ENCODE measurements around the gene GID8. TPM values are rescaled to one million over a fixed set of nuclear protein-coding genes. Genes with fewer than 3 reads are reported as not detected.

Gene GID8
- total and polyA plus RNA-seq, 2 experiments from 2014 or later, result 17.6 to 31.0 TPM

GRCh38 chr20:62944746-62945145, 6.8 kb downstream of the GID8 start:
- no peaks in the 10 kb centered on the region for H3K27me3 ChIP-seq (replicated peaks; ENCODE audit: insufficient read depth)
- no peak overlapping the region for H3K27ac ChIP-seq
- H3K79me2 ChIP-seq (ENCODE audit: insufficient read depth), result peaks cover 100% of the 10 kb centered on the region
- WGBS, 2 experiments (ENCODE audit: low coverage in 1 of 2, low lambda C conversion rate in 2 of 2, missing lambda C conversion rate in 2 of 2), result 88 to 92% methylated on average over 10 of the region's 10 CpGs
- H4K20me1 ChIP-seq (ENCODE audit: insufficient read depth), result no peaks in the 10 kb centered on the region
- peaks cover 2% of the 10 kb centered on the region; the same call in 1 of the 2 replicates for H3K4me1 ChIP-seq (ENCODE audit: insufficient read depth)
- no peaks in the 10 kb centered on the region for H3K9me3 ChIP-seq (ENCODE audit: low read depth)
- H3K4me3 ChIP-seq, result no peak overlapping the region
- peaks cover 6% of the 10 kb centered on the region; the same call in 1 of the 2 replicates for H3F3A ChIP-seq (ENCODE audit: insufficient read depth)
- no peak overlapping the region for H3K4me2 ChIP-seq (ENCODE audit: unreplicated experiment)
- H3K36me3 ChIP-seq (ENCODE audit: low read depth), result peaks cover 27% of the 10 kb centered on the region
- H3K9me2 ChIP-seq (ENCODE audit: insufficient read depth), result no peaks in the 10 kb centered on the region
- in situ Hi-C loops (cut with MboI), result no loop called here
- DNase-seq, result no peak
- H2AFZ ChIP-seq, result no peak overlapping the region
- H3K9ac ChIP-seq, result no peak overlapping the region
- no peak for TF ChIP-seq EZH2 (IDR thresholded peaks at IDR 0.05; ENCODE audit: insufficient read depth, poor library complexity, severe bottlenecking)
- no peak for TF ChIP-seq EZH2phosphoT487 (IDR thresholded peaks at IDR 0.05; ENCODE audit: insufficient read depth, low read depth)

GRCh38 chr20:62945771-62946339, 7.9 kb downstream of the GID8 start:
- H3K27me3 ChIP-seq (replicated peaks; ENCODE audit: insufficient read depth), result no peaks in the 10 kb centered on the region
- no peak overlapping the region for H2AFZ ChIP-seq
- H3K4me1 ChIP-seq (ENCODE audit: insufficient read depth), result no peaks in the 10 kb centered on the region; the same call in 1 of the 2 replicates
- in situ Hi-C loops (cut with MboI), result no loop called here
- H3K27ac ChIP-seq, result no peak overlapping the region
- TF ChIP-seq EZH2phosphoT487 (IDR thresholded peaks at IDR 0.05; ENCODE audit: insufficient read depth, low read depth), result no peak
- TF ChIP-seq EZH2 (IDR thresholded peaks at IDR 0.05; ENCODE audit: insufficient read depth, poor library complexity, severe bottlenecking), result no peak
- DNase-seq, result no peak
- WGBS, 2 experiments (ENCODE audit: low coverage in 1 of 2, low lambda C conversion rate in 2 of 2, missing lambda C conversion rate in 2 of 2), result 91% methylated on average over 24 to 25 of the region's 25 CpGs
- H3K9ac ChIP-seq, result no peak overlapping the region
- H3K79me2 ChIP-seq (ENCODE audit: insufficient read depth), result peaks cover 91% of the 10 kb centered on the region
- peaks cover 27% of the 10 kb centered on the region for H3K36me3 ChIP-seq (ENCODE audit: low read depth)
- no peaks in the 10 kb centered on the region for H3K9me3 ChIP-seq (ENCODE audit: low read depth)
- H3K4me3 ChIP-seq, result no peak overlapping the region
- no peaks in the 10 kb centered on the region for H3K9me2 ChIP-seq (ENCODE audit: insufficient read depth)
- no peak overlapping the region for H3K4me2 ChIP-seq (ENCODE audit: unreplicated experiment)
- 0 out of 2 replicates have a peak, but pooled peaks cover 4% of the 10 kb centered on the region for H3F3A ChIP-seq (ENCODE audit: insufficient read depth)
- no peaks in the 10 kb centered on the region for H4K20me1 ChIP-seq (ENCODE audit: insufficient read depth)

- H3K4me3 ChIP-seq, result no peak overlapping the region
- TF ChIP-seq EZH2 (IDR thresholded peaks at IDR 0.05; ENCODE audit: insufficient read depth, poor library complexity, severe bottlenecking) (no peak), EZH2phosphoT487 (IDR thresholded peaks at IDR 0.05; ENCODE audit: insufficient read depth, low read depth) (no peak)
- in situ Hi-C loops (cut with MboI), result no loop called here
- 0 out of 2 replicates have a peak, but pooled peaks cover 4% of the 10 kb centered on the region for H3F3A ChIP-seq (ENCODE audit: insufficient read depth)
- H3K9me2 ChIP-seq (ENCODE audit: insufficient read depth), result no peaks in the 10 kb centered on the region
- H4K20me1 ChIP-seq (ENCODE audit: insufficient read depth), result no peaks in the 10 kb centered on the region
- H2AFZ ChIP-seq, result no peak overlapping the region
- no peak overlapping the region for H3K9ac ChIP-seq
- peaks cover 80% of the 10 kb centered on the region for H3K79me2 ChIP-seq (ENCODE audit: insufficient read depth)
- no peak overlapping the region for H3K27ac ChIP-seq
- 89% methylated on average over 10 of the region's 10 CpGs for WGBS, 2 experiments (ENCODE audit: low coverage in 1 of 2, low lambda C conversion rate in 2 of 2, missing lambda C conversion rate in 2 of 2)
- peaks cover 27% of the 10 kb centered on the region for H3K36me3 ChIP-seq (ENCODE audit: low read depth)
- no peaks in the 10 kb centered on the region for H3K4me1 ChIP-seq (ENCODE audit: insufficient read depth)
- no peak for DNase-seq
- H3K4me2 ChIP-seq (ENCODE audit: unreplicated experiment), result no peak overlapping the region
- H3K9me3 ChIP-seq (ENCODE audit: low read depth), result no peaks in the 10 kb centered on the region
- H3K27me3 ChIP-seq (replicated peaks; ENCODE audit: insufficient read depth), result no peaks in the 10 kb centered on the region
Observed at GRCh38 chr20:62946918-62947317, 9.0 kb downstream of the GID8 start.

GRCh38 chr20:62947532-62948300, 9.8 kb downstream of the GID8 start:
- Histone ChIP-seq H3F3A (ENCODE audit: insufficient read depth) (0 out of 2 replicates have a peak, but pooled peaks cover 4% of the 10 kb centered on the region), H3K9me2 (ENCODE audit: insufficient read depth) (no peaks in the 10 kb centered on the region), H3K9ac (no peak overlapping the region), H3K27ac (no peak overlapping the region), H4K20me1 (ENCODE audit: insufficient read depth) (no peaks in the 10 kb centered on the region), H3K27me3 (replicated peaks; ENCODE audit: insufficient read depth) (no peaks in the 10 kb centered on the region), H3K36me3 (ENCODE audit: low read depth) (peaks cover 27% of the 10 kb centered on the region), H3K4me1 (ENCODE audit: insufficient read depth) (no peaks in the 10 kb centered on the region), H3K9me3 (ENCODE audit: low read depth) (no peaks in the 10 kb centered on the region), H3K79me2 (ENCODE audit: insufficient read depth) (peaks cover 72% of the 10 kb centered on the region), H2AFZ (no peak overlapping the region), H3K4me3 (no peak overlapping the region), H3K4me2 (ENCODE audit: unreplicated experiment) (no peak overlapping the region)
- WGBS, 2 experiments (ENCODE audit: low coverage in 1 of 2, low lambda C conversion rate in 2 of 2, missing lambda C conversion rate in 2 of 2), result 78 to 79% methylated on average over 17 of the region's 17 CpGs
- TF ChIP-seq EZH2 (IDR thresholded peaks at IDR 0.05; ENCODE audit: insufficient read depth, poor library complexity, severe bottlenecking) (no peak), EZH2phosphoT487 (IDR thresholded peaks at IDR 0.05; ENCODE audit: insufficient read depth, low read depth) (no peak)
- in situ Hi-C loops (cut with MboI), result no loop called here
- DNase-seq, result no peak

Data from GM23248 (cell line).